Activated naive CD4-positive, alpha-beta T cell (primary cell): ENCODE results near the gene RANBP17.

Source experiments
- DNase-seq, 4 experiments: peaks; one replicate each; lab custom pipeline; 2025; lab: John Stamatoyannopoulos, UW

Gene RANBP17

DNA sequence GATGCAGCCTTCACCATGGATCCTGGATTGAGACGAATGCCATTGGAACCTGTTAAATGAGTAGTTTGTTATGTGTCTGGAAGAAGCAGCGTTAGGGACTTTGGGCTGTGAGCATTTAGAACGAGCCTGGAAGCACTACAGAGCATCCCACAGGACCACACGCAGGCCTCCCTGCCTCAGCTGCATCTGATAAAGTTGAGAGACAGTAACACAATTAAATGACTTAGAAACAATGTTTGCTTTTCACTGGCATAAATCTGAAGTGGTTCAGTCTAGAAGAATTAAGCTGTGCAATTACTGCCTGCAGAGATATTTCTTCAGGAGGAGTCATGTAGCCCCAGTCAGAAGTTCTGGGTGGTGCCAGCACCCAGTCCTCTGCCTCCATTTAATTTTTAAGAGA is 437.4 kb downstream of the RANBP17 start:
- no peak for DNase-seq

DNA sequence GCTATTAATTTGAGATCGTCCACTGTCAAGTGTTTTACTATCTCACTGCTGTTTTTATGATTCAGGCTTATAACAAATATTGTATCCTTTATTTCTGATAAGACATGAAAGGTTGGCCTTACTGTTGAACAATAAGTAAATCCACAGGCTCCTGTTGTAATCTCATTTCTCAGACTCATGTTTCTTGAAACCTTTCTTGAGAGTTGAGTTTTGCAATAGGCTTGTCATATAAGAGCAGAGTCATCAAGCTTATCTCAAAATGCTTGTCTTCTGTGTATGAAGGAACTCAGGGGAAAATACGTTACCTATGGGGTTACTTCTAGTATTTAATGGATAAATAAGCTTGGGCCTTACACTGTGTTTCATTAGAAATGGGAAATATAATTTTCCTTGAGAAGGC is 438.0 kb downstream of the RANBP17 start:
- DNase-seq = no peak

DNA sequence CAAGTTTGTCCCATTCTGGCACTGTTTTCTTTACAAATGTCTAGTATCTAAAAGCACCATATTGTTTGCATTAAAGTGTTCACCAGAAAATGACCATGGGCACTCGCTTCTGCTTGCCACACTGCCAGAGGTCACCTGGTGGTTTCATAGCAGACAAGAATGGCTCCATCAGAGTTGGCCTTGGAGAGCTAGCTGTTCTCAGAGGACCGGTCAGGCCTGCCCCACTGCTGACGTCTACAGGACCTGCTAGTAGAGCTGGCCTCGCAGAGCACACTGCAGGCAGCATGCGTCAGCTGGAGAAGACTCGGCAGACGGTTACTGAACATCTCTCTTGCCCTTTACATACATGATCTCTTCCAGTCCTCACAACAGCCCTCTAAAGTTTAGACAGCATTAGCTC is 438.5 kb downstream of the RANBP17 start:
- no peak for DNase-seq

DNA sequence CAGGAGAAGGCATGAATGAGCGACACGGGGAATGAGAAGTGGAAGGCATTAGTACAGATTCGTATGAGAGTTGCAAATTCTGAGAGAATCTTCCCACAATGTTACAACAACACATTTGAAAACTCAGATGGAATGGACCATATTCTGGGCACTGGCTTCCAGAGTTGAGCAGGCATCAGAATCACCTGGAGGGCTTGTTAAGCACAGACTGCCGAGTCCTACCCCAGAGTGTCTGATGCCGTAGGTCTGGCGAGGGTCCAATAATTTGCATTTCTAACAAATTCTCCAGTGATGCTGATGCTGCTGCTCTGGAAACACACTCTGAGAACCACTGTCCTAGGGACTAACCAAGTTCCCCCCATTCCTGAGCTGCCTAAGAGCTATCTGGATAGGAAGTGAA is 444.3 kb downstream of the RANBP17 start:
- no peak for DNase-seq

DNA sequence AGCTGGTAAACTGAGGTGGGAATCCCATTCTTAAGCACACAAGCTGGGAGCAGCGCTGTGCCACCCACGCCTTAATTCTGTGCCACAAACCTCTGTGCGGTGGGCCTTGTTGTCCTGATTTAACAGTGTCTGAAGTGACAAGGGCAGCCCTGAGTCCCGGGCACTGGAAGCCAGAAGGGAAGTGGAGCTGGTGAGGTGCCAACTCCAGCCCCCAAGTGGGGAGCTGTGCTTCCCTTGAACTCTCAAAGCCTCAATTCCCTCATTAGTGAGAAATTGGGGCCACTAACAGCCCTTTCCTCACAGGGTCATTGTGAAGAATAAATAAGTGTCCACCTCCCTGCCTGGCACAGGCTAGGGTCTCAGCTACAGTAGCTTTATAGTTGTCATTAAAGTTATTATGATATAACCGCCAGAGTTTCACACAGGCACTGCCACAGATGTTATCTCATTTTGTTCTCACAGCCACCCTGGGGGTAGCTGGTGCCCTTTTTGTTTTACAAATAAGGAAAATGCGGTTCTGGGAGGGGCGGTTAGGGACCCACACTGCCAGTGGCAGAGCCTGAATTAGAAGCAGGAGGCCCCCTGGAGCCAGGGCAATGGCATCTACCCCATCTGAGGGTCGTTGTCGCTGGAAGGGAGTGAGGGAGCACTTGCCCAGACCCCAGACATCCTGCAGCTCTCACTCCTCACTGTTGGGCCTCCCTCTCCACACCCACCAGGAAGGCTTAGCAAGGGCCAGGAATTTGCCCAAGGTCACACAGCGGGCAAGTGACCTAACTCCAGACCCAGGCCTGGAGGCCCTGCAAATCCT is 445.2 kb downstream of the RANBP17 start:
- DNase-seq = no peak

DNA sequence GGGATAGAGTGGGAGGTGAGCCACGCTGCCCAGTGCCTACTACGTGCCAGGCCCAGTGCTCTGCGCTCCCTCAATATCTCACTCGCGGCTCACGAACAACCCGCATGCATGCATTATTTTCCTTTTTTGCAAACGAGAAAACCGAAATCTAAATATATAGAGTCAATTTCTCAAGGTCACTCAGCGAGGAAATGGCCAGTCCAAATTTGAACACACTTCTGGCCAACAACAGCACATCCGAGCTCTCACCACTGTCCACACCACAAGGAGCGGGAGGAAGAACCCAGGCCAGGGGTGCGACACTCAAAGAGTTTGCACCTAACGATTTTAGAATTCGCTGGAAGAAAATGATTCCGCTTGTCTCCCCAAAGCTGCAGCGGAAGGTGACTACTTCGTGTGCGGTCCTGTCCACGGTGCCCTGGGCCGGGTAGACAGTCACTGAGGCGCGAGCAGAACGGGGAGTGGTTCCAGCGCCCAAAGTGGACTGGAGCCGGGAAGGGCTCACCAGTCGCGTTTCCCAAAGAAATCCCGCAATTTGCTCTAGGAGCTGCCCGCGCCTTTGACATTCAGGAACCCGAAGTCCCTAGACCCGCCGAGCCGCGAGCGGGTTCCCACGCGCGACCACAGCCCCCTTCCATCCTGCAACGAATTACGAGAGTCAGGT is 446.1 kb downstream of the RANBP17 start:
- no peak for DNase-seq

DNA sequence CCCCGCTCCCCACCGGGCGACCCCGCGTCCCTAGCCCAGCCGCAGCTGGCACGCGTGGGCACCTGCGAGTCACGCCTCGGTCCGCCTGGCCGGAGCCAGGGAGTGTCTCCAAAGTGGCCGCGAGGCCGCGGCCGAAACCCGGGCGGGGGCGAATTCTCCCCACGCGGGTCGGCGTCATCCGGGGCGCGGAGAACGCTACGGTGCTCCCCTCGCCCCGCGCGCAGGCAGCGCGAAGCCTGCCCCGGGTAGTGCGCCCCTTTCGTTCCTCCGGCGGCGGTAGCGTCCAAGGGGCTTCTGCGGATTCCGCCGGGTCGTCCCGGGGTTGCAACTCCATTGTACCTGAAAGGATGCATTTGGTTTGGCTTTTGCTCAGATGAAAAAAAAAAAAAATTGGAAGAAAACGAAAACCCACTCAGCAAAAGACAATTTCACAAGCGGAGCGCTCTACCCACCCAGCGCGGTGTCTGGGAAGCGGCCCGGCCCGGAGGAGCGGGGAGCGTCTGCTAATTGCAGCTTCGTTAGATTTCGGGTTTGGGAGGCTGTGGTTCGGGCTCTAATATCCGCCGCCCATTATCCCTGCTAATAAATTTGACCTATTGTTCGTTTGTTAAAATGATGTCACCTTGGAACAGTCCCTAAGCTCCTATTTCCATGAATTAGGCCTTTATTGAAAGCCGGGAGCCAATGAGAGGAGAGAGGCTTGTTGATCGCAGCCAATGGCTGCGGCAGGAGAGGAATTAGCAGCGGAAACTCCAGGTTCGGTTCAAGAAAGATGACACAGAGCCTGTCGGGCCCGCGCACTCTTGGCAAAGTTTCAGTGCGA is 446.8 kb downstream of the RANBP17 start, which contains the start of gene TLX3:
Gene TLX3 (plus strand): TSS at position 796 of the 823 bp plus-strand sequence. CDS start 118 bp downstream, outside the sequence.
- no peak for DNase-seq

DNA sequence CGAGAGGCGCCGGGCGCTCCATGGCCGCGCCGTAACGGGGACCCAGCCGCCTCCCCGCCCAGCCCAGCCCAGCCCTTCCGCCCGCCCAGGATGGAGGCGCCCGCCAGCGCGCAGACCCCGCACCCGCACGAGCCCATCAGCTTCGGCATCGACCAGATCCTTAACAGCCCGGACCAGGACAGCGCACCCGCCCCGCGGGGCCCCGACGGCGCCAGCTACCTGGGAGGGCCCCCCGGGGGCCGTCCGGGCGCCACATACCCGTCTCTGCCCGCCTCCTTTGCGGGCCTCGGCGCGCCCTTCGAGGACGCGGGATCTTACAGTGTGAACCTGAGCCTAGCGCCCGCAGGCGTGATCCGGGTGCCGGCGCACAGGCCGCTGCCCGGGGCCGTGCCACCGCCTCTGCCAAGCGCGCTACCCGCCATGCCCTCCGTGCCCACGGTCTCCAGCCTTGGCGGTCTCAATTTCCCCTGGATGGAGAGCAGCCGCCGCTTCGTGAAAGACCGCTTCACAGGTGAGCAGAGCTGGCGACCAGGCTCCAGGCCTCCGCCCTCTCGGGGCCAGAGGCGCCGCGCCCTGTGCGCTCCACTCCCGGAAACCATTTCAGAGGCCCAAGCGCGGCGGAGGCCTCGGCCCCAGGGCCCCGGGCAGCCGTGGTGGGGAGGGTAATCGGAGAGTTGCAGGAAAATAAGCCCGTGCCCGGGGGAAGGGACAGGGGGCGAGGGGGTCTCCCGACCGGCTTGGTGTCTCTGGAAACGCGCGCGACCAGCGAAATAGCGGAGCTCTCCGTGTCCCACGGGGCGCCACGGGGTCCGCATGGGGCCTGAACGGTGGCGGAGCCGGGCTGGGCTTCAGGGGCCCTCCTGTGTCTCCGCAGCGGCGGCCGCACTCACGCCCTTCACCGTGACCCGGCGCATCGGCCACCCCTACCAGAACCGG is 447.7 kb downstream of the RANBP17 start:
- DNase-seq = no peak

DNA sequence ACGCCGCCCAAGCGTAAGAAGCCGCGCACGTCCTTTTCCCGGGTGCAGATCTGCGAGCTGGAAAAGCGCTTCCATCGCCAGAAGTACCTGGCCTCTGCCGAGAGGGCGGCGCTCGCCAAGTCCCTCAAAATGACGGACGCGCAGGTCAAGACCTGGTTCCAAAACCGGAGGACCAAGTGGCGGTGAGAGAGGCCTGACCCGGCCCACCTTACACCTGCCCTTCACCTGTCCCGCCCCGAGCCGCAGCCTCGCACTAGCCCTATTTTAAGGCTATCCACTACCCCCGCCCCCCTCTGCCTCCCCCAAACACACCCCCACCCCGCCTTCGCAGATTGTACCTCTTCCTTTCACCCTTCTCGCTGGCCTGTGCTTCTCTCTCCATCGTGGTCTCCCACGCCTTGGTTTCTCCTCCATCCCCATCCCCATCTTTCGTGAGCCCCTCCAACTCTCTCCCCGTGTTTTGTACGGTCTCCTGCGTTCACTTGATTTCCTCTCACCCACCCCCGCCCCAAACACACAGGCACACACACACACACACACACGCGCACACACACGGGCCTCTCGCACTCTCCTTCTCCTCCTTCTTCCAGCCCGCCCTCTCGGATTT is 448.5 kb downstream of the RANBP17 start:
- no peak for DNase-seq

DNA sequence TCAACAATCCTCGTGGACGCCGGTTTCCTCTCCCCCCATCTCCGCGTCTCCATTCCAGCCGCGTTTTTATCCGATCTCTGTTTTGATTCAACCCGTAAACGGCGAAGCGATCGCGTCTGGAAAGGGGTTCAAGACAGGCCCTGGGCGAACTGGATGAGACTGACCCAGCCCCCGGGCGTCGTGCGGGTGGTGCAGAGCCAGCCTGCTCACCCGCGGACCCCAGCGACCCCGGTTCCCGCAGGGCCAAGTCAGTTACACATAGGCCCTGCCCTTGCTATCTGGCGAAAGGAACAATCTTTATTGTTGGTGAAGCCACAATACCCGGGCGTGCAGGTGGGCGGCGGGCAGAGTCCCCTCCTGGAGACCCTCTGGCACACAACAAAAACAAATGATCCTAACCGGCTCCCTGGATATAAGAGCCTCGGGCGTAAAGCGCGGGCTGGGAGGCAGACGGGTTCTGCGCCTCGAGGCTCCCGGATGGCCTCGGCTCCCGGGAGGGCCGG is 449.1 kb downstream of the RANBP17 start:
- no peak for DNase-seq

DNA sequence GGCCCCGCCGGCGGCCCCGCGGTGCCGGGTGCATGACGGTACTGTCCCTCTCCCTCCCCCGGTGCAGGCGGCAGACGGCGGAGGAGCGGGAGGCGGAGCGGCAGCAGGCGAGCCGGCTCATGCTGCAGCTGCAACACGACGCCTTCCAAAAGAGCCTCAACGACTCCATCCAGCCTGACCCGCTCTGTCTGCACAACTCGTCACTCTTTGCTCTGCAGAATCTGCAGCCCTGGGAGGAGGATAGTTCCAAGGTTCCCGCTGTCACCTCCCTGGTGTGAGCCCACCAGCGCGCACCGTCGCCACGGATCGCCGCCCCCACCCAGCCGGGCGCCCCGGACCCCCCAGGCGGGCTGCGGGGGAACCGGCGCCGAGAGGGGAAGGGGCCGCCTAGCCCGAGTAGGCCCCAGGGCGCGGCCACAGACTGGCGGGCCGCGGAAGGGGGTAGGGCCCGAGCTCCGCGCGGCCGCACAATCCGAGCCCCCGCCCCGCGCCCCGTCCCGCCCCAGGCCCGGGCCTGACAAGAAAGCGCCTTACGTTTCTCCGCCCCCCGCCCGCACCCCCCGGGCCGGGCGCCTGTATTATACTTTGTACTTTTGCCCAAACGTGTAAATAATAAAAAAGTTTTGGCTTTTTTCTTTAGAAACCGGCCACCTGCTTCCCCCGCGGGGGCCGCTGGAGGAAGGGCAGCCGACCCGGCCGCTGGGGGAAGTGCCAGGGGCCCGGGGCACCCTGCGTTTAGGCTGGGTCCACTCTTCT is 449.7 kb downstream of the RANBP17 start:
- no peak for DNase-seq

DNA sequence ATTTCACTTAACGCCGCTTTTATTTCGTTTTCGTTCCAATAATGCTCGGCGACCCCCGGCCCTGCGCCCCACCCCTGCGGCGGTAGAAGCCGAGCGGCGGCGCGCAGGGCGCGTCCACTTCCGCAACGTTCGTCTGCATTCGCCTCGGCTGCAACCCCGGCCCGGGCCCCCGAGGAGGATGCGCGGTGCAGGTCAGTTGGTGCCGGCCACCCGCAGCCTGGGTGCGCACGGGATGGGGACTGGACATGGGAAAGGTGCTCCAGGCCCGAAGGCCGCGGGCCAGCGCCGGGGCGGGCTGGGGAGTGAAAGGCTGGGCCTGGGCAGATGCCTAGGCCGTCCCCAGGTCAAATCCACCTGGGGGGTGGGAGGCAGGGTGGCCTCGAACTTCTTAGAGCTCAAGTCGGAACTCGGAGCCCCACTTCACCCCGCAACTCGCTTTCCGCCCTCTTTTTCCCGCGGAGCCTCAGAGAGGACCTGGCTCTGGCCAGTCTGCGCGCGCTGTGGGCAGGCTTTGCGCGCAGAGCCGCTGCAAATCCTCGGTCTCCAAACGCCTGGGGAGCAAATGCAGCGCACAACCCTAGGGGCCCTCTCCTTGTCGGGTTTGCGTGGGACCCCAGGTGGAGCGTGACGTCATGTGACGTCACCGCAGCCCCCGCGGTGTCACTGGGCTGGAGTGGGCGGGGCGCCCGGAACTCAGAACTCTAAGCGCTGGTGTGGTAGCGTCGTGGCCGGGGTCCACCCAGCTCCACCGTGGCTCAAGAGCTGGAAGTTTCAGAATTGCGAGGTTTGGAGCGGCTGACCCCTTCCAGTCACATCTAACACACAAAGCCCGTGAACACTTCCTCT is 450.5 kb downstream of the RANBP17 start:
- no peak for DNase-seq

DNA sequence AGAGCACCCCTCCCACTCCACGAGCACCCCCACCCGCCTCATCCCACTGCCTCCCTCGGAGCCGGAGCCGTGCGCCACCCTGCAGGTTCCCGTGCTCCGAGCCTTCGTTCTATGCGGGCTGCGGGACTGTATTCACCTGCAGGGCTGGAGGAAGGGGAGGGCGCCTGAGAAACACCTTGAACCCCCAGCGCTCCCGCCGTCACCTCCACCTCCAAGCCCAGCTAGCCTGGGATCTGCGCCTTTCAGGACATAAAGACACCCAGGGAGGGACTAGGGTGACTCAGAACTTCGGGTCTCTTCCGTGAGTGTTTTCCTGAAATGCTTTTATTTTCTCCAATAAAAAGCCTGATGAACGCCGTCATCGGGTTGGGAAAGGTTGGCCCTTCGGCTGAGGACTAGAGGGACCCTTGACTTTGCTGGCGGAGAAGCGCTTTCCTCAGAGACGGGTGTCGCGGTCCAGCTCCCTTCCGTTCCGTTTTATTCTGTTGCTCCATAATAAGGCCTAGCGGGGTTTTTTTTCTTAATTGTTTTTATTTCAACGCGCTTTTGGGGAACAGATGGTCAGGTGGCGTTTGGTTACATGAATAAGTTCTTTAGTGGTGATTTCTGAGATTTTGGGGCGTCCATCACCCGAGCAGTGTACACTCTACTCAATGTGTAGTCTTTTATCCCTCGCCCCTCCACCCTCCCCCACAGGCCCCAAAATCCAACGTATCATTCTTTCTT is 451.8 kb downstream of the RANBP17 start:
- DNase-seq = no peak

DNA sequence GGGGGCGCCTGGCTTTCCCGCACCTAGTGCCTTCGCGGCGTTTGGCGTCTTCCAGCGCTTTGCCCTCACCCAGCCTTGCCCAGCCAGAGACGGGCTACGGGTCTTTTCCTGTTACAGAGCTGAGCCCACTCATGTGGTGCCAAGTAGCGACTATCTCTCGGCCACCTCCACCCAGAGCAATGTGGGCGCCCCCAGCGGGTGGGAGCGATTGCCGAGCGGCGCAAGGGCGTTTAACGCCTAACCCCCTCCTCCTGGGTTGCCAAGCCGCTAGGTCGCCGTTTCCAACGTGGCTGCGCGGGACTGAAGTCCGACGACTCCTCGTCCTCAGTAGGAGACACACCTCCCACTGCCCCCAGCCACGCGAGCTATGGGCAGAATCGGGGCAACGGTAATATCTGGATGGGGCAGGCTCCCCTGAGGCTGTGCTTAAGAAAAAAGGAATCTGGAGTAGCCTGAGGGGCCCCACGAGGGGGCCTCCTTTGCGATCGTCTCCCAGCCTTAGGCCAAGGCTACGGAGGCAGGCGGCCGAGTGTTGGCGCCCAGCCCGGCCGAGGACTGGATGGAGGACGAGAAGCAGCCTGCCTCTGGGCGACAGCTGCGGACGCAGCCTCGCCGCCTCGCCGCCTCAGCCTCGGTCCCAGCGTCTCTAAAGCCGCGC is 453.0 kb downstream of the RANBP17 start:
- no peak for DNase-seq

DNA sequence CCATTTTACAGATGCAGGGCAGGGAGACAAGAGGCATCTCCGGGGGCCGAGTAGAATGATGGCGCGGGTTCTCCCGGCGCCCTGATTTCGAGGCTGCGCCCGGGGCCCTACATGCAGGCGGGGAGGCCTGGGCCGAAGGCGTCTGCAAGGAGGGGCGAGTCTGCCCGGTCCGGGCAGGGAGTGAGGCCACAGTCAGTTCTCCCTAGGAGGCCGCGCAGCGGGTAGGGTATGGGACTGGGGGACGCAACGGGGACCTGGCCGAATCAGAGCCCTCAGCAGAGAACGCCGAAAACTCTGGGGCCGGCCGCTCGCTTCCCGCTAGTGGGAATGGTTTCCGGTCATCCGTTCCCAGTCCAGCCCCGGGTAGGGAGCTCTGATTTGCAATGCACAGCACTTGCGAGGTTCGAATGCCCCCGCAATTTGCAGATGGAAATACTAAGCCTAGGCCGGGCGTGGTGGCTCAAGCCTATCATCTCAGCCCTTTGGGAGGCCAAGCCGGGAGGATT is 453.6 kb downstream of the RANBP17 start:
- no peak for DNase-seq

DNA sequence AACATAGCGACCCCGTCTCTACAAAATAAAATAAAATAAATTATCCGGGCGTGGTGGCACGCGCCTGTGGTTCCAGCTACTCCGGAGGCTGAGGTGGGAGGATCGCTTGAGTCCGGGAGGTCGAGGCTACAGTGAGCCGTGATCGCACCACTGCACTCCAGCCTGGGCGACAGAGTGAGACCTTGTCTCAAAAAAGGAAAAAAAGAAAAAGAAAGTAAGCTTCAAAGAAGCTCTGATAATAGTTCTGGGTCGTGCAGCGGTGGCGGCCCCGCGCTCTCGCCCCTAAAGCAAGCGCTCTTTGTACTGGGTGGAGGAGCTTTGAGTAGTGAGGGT is 454.1 kb downstream of the RANBP17 start:
- DNase-seq = no peak

DNA sequence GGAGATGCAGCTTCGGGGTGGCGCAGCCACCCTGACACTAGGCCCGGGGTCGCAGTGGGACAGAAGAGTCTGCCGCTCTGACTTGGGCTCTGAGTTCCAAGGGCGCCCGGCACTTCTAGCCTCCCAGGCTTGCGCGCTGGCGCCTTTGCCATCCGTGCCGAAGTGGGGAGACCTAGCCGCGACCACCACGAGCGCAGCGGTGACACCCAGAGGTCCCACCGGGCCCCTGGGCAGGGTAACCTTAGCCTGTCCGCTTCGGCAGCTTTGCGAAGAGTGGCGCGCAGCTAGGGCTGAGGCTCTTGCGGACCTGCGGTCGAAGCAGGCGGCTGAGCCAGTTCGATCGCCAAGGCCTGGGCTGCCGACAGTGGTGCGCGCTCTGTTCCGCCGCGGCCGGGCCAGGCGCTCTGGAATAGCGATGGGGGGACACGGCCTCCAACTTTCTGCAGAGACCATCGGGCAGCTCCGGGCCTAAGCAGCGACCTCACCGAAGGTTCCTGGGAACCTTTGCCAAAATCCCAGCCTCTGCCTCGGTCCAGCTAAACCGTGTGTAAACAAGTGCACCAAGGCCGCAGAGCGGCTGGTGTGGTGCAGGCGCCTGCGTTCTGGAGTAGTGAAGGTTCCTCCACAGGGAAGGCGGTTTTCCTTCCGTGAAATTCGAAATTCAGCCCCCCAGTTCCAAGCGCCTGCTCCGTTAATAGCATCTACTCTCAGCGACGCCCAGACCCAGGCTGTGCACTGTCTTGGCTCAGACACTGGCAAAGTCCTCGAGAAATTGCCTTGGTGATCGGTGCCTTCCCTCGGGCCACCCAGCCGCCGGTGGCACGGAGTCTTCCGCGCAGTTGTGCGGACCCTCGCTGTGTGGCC is 454.7 kb downstream of the RANBP17 start:
- no peak for DNase-seq
